Spleen (tissue), 7 donors: ENCODE results near the gene OGDH.

ENCODE experiments used
- POLR2A ChIP-seq, 3 donors: fragments of 450-650 bp; IDR thresholded peaks; one replicate each; pipeline ENCODE4 v1.5.1; 2017; ENCODE audit warnings: antibody characterized with exemption in 3 of 3, mild to moderate bottlenecking in 1 of 3
- POLR2AphosphoS5 ChIP-seq, 3 donors: sonication (generic); formaldehyde crosslinking; IDR thresholded peaks; one replicate each; pipeline ENCODE4 v1.5.1; 2017; ENCODE audit warnings: antibody characterized with exemption in 3 of 3
- TF ChIP-seq, protein P1 (sequence below), 11 experiments: fragments of 200-600 bp in 7 of 11; fragments of 450-650 bp in 4 of 11; sonication (generic) in 4 of 11; IDR thresholded peaks in 8 of 11; conservative IDR thresholded peaks in 3 of 11; 1 replicate in 7 of 11; 2 replicates in 4 of 11; pipeline versions ENCODE4 v1.4.0 to v1.8.0; 2016 to 2021; ENCODE audit warnings: antibody characterized with exemption in 11 of 11, inconsistent platforms in 4 of 11, mild to moderate bottlenecking in 1 of 11
- donor health status: DM: no; HTN: no; CAD: no; lungs with moderate emphysema.
- donor health status: DM: no; HTN: no; CAD: no.
- donor health status: DM: no; HTN: no; CAD: no.

DNA sequence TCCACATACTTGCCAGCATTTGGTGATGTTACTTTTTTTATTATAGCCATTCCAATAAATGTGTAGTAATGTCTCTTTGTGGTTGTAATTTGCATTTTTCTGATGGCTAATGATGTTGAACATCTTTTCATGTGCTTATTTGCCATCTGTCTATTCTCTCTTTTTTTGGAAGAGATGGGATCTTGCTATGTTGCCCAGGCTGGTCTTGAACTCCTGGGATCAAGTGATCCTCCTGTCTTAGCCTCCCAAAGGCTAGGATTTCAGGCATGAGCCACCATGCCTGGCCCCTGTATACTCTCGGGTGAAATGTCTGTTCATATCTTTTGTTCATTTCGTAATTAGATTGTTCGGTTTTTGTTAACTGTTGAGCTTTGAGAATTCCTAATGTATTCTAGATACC, 3.4 kb downstream of the OGDH start:
- TF ChIP-seq, protein P1, sequence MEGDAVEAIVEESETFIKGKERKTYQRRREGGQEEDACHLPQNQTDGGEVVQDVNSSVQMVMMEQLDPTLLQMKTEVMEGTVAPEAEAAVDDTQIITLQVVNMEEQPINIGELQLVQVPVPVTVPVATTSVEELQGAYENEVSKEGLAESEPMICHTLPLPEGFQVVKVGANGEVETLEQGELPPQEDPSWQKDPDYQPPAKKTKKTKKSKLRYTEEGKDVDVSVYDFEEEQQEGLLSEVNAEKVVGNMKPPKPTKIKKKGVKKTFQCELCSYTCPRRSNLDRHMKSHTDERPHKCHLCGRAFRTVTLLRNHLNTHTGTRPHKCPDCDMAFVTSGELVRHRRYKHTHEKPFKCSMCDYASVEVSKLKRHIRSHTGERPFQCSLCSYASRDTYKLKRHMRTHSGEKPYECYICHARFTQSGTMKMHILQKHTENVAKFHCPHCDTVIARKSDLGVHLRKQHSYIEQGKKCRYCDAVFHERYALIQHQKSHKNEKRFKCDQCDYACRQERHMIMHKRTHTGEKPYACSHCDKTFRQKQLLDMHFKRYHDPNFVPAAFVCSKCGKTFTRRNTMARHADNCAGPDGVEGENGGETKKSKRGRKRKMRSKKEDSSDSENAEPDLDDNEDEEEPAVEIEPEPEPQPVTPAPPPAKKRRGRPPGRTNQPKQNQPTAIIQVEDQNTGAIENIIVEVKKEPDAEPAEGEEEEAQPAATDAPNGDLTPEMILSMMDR (IDR thresholded peaks at IDR 0.05 in 8 of 11, conservative IDR thresholded peaks at IDR 0.05 in 3 of 11), result no peak
- TF ChIP-seq POLR2A (IDR thresholded peaks at IDR 0.05) (no peak), POLR2AphosphoS5 (IDR thresholded peaks at IDR 0.05) (no peak)
